ENCODE data around the gene XYLT2.

DNA sequence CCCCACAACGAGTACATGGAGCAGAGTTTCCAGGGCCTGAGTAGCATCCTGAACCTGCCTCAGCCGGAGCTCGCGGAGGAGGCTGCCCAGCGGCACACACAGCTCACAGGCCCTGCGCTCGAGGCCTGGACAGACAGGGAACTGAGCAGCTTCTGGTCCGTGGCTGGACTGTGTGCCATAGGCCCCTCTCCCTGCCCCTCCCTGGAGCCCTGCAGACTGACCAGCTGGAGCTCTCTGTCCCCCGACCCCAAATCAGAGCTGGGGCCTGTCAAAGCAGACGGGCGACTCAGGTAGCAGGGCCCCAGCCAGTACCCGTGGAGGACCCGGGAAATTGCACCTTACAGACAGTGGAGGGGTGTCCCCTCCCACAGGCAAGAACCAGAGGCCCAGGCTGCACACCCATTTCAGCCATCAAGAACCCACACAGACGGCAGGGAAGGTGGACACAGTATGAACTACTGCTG is 14.1 kb downstream of the XYLT2 start:
- TF ChIP-seq, protein P1, sequence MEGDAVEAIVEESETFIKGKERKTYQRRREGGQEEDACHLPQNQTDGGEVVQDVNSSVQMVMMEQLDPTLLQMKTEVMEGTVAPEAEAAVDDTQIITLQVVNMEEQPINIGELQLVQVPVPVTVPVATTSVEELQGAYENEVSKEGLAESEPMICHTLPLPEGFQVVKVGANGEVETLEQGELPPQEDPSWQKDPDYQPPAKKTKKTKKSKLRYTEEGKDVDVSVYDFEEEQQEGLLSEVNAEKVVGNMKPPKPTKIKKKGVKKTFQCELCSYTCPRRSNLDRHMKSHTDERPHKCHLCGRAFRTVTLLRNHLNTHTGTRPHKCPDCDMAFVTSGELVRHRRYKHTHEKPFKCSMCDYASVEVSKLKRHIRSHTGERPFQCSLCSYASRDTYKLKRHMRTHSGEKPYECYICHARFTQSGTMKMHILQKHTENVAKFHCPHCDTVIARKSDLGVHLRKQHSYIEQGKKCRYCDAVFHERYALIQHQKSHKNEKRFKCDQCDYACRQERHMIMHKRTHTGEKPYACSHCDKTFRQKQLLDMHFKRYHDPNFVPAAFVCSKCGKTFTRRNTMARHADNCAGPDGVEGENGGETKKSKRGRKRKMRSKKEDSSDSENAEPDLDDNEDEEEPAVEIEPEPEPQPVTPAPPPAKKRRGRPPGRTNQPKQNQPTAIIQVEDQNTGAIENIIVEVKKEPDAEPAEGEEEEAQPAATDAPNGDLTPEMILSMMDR (IDR thresholded peaks at IDR 0.05) = no peak
- no peak for TF ChIP-seq TCF7L2 (IDR thresholded peaks at IDR 0.05; ENCODE audit: low read depth, low read length)
- TF ChIP-seq, protein P2, sequence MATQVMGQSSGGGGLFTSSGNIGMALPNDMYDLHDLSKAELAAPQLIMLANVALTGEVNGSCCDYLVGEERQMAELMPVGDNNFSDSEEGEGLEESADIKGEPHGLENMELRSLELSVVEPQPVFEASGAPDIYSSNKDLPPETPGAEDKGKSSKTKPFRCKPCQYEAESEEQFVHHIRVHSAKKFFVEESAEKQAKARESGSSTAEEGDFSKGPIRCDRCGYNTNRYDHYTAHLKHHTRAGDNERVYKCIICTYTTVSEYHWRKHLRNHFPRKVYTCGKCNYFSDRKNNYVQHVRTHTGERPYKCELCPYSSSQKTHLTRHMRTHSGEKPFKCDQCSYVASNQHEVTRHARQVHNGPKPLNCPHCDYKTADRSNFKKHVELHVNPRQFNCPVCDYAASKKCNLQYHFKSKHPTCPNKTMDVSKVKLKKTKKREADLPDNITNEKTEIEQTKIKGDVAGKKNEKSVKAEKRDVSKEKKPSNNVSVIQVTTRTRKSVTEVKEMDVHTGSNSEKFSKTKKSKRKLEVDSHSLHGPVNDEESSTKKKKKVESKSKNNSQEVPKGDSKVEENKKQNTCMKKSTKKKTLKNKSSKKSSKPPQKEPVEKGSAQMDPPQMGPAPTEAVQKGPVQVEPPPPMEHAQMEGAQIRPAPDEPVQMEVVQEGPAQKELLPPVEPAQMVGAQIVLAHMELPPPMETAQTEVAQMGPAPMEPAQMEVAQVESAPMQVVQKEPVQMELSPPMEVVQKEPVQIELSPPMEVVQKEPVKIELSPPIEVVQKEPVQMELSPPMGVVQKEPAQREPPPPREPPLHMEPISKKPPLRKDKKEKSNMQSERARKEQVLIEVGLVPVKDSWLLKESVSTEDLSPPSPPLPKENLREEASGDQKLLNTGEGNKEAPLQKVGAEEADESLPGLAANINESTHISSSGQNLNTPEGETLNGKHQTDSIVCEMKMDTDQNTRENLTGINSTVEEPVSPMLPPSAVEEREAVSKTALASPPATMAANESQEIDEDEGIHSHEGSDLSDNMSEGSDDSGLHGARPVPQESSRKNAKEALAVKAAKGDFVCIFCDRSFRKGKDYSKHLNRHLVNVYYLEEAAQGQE (IDR thresholded peaks at IDR 0.05; ENCODE audit: insufficient read depth in 1 of 2, low read depth in 2 of 2, low read length in 1 of 2) = no peak
- no peak for TF ChIP-seq POLR2AphosphoS5 (IDR thresholded peaks at IDR 0.05; ENCODE audit: low read depth, low read length)
- no peak for TF ChIP-seq SIN3A (IDR thresholded peaks at IDR 0.05; ENCODE audit: borderline replicate concordance, insufficient read depth, low read depth, low read length)

Measured in Panc1 (cell line).